Tibial artery (tissue), 4 donors: ENCODE measurements around the gene SLC25A39.

Experiments
- DNase-seq, 2 donors: peaks; one replicate each; pipeline ENCODE4 v3.0.0-alpha.2; 2019
- H3K27ac ChIP-seq, 2 donors: fragments of 200-600 bp; sonication (generic) in 1 of 2; 1 replicate in 1 of 2; 2 replicates in 1 of 2; pipeline ENCODE4 v1.5.1; 2018 to 2019; ENCODE audit warnings: mild to moderate bottlenecking in 1 of 2
- H3K27me3 ChIP-seq, 2 donors: fragments of 200-600 bp; sonication (generic) in 1 of 2; one replicate each; pipeline versions ENCODE4 v1.5.1 to v1.6.0; 2016 to 2019
- H3K36me3 ChIP-seq, 3 donors: fragments of 200-600 bp; sonication (generic) in 2 of 3; one replicate each; pipeline ENCODE4 v1.5.1; 2016 to 2019; ENCODE audit warnings: mild to moderate bottlenecking in 2 of 3
- H3K4me1 ChIP-seq, 4 donors: fragments of 200-600 bp; sonication (generic) in 2 of 4; 1 replicate in 3 of 4; 2 replicates in 1 of 4; pipeline ENCODE4 v1.5.1; 2016 to 2019
- H3K4me3 ChIP-seq, 2 donors: fragments of 200-600 bp; sonication (generic) in 1 of 2; 1 replicate in 1 of 2; 2 replicates in 1 of 2; pipeline ENCODE4 v1.5.1; 2018 to 2019; ENCODE audit warnings: mild to moderate bottlenecking in 2 of 2
- H3K9me3 ChIP-seq, 3 donors: fragments of 200-600 bp; sonication (generic) in 1 of 3; one replicate each; pipeline ENCODE4 v1.5.1; 2016 to 2019
- intact Hi-C: fragments of 100-400 bp; cut with DNase I; formaldehyde crosslinking; loops from one replicate; pipeline ENCODE4 v1.15.0; 2023; ENCODE audit warnings: low total_unique reads
- TF ChIP-seq, protein P1 (sequence below), 2 experiments: fragments of 200-600 bp in 1 of 2; fragments of 450-650 bp in 1 of 2; IDR thresholded peaks; one replicate each; pipeline ENCODE4 v1.5.1; 2017 to 2019; ENCODE audit warnings: antibody characterized with exemption in 2 of 2, mild to moderate bottlenecking in 1 of 2, moderate library complexity in 1 of 2

The SLC25A39 gene

DNA sequence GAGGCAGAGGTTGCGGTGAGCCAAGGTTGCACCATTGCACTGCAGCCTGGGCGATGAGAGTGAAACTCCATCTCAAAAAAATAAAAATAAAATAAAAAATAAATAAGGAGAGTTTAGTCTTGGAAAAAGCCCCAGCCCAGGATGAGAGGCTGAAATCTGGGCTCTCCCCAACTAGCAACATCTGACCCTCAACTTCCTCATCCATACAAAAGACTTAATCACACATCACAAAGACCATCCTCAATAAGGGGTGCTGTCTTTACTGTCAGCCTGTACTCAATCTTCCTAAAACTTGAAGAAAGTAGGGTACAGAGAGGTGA is 45.3 kb downstream of the SLC25A39 start:
- intact Hi-C loops = no loop called here
- Histone ChIP-seq H3K4me1 (peaks cover 0 to 9% (median 0%) of the 10 kb centered on the region in 4 donors), H3K27ac (no peak overlapping the region), H3K4me3 (no peak overlapping the region), H3K36me3 (no peaks in the 10 kb centered on the region), H3K27me3 (peaks cover 0 to 12% of the 10 kb centered on the region in 2 donors), H3K9me3 (no peaks in the 10 kb centered on the region)
- TF ChIP-seq, protein P1, sequence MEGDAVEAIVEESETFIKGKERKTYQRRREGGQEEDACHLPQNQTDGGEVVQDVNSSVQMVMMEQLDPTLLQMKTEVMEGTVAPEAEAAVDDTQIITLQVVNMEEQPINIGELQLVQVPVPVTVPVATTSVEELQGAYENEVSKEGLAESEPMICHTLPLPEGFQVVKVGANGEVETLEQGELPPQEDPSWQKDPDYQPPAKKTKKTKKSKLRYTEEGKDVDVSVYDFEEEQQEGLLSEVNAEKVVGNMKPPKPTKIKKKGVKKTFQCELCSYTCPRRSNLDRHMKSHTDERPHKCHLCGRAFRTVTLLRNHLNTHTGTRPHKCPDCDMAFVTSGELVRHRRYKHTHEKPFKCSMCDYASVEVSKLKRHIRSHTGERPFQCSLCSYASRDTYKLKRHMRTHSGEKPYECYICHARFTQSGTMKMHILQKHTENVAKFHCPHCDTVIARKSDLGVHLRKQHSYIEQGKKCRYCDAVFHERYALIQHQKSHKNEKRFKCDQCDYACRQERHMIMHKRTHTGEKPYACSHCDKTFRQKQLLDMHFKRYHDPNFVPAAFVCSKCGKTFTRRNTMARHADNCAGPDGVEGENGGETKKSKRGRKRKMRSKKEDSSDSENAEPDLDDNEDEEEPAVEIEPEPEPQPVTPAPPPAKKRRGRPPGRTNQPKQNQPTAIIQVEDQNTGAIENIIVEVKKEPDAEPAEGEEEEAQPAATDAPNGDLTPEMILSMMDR (IDR thresholded peaks at IDR 0.05) = no peak
- no peak for DNase-seq

DNA sequence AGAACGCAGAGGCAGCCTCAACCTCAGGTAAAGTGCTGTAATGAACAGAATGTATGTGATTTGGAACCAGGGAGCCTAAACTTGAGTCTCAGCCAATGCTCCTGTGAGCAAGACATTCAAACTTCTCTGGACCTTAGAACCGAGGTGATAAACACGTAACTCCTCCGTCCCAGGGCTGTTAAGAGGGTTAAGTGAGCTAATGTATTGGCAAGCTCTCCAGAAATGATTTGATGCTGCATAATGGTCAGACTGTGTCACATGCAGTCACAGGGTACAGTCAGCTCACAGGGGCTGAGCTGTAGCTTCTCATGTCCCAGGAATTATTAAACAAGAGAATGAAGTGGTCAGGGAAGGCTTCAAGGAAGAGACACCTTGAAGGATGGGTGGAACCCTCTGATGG is 46.6 kb downstream of the SLC25A39 start:
- H3K4me1 ChIP-seq = peaks cover 0 to 9% (median 0%) of the 10 kb centered on the region in 4 donors
- H3K4me3 ChIP-seq = no peak overlapping the region
- no peaks in the 10 kb centered on the region for H3K36me3 ChIP-seq
- DNase-seq = no peak
- intact Hi-C loops = no loop called here
- peaks cover 0 to 20% of the 10 kb centered on the region in 2 donors for H3K27me3 ChIP-seq
- TF ChIP-seq, protein P1 (IDR thresholded peaks at IDR 0.05) = no peak
- no peaks in the 10 kb centered on the region for H3K9me3 ChIP-seq
- H3K27ac ChIP-seq = no peak overlapping the region

DNA sequence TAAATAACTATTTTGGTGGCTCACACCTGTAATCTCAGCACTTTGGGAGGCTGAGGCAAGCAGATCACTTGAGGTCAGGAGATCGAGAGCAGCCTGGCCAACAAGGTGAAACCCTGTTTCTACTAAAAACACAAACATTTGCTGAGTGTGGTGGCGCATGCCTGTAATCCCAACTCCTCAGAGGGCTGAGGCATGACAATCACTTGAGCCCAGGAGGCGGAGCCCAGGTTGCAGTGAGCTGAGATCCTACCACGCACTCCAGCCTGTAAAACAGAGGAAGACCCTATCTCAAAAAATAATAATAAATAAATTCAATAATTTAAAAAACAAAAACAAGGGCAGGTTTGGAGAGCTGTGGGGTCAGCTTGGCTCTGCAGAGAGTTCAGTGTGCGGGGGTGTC is 51.0 kb downstream of the SLC25A39 start:
- Histone ChIP-seq H3K27me3 (peaks cover 0 to 25% of the 10 kb centered on the region in 2 donors), H3K27ac (no peak overlapping the region), H3K9me3 (no peaks in the 10 kb centered on the region), H3K36me3 (no peaks in the 10 kb centered on the region), H3K4me3 (no peak overlapping the region), H3K4me1 (no peaks in the 10 kb centered on the region)
- intact Hi-C loops = no loop called here
- DNase-seq = no peak
- TF ChIP-seq, protein P1 (IDR thresholded peaks at IDR 0.05) = no peak

DNA sequence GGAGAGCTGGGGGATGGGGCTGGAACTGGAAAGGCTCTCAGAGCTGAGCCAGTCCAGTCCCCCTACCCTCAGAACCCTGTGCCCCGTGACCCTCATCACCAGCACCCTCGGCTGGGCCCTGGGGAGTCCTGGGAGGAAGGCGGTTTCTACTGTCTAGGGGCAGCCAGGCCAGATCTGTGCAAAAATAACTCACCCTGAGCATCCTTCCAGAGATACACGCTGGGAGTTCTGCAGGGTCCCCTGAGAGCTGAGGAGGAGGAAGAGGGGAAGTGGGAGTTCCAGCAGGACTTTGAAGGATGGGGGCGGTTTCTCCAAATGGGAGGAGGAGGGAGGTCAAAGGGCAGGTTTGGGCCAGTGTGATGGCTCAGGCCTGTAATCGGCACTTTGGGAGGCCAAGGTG is 51.7 kb downstream of the SLC25A39 start:
- Histone ChIP-seq H3K9me3 (no peaks in the 10 kb centered on the region), H3K36me3 (no peaks in the 10 kb centered on the region), H3K27me3 (peaks cover 0 to 32% of the 10 kb centered on the region in 2 donors), H3K4me1 (no peaks in the 10 kb centered on the region), H3K4me3 (no peak overlapping the region), H3K27ac (no peak overlapping the region)
- TF ChIP-seq, protein P1 (IDR thresholded peaks at IDR 0.05) = no peak
- DNase-seq = no peak
- intact Hi-C loops = no loop called here

DNA sequence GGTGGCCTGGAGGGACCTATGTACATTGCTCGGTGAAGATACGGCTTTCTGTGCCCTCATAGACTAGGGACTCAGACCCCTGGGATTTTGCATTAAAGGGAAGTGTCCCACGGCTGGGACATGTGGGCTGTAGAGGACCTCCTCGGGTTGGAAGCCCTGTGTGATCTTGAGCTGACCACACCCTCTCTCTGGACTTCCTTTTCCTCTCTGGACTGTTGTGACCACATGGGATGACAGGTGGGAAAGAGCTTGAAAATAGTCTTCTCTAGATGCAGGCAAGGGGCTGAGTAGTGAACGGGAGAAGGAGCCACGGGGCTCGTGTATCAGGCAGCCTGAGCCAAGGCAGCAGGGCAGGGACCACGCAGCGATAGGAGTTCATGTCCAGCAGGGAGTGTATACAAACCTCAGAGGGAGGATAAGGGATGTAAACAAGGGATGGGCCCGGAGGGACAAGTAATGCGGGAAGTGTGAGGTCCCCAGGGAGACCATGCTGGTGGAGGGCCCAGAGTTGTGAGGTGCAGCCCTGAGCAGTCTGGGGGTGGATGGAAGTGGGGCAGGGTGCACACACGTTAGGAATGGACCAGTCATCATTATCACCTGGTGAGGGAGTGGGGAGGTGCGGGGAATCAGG is 52.2 kb downstream of the SLC25A39 start:
- no peak overlapping the region for H3K27ac ChIP-seq
- TF ChIP-seq, protein P1 (IDR thresholded peaks at IDR 0.05) = no peak
- intact Hi-C loops = no loop called here
- peaks cover 0 to 37% of the 10 kb centered on the region in 2 donors for H3K27me3 ChIP-seq
- DNase-seq = no peak
- no peaks in the 10 kb centered on the region for H3K36me3 ChIP-seq
- H3K9me3 ChIP-seq = no peaks in the 10 kb centered on the region
- H3K4me1 ChIP-seq = no peaks in the 10 kb centered on the region
- H3K4me3 ChIP-seq = no peak overlapping the region
